Trophoblast cell (in vitro differentiated cells and primary cell): Measurements from ENCODE around the gene MCRIP2.
"Not testable (repeated sequence)": the region's sequence is repeated elsewhere in the genome, so short reads cannot be mapped to it uniquely, and the experiment has no call there.

Experiments used
- DNase-seq, 2 donors: peaks; one replicate each; pipeline ENCODE4 v3.0.0-alpha.2; 2016
- H2AFZ ChIP-seq: 2 replicates; pipeline ENCODE4 v1.6.1; 2013; ENCODE audit warnings: low read length, moderate library complexity, mild to moderate bottlenecking; ENCODE audit not compliant: insufficient read depth, poor library complexity
- H2AK5ac ChIP-seq: 2 replicates; pipeline ENCODE4 v1.6.1; 2013; ENCODE audit warnings: mild to moderate bottlenecking, low read length
- H2BK120ac ChIP-seq: 2 replicates; pipeline ENCODE4 v1.6.1; 2013; ENCODE audit warnings: low read length, mild to moderate bottlenecking, moderate library complexity; ENCODE audit not compliant: insufficient read depth, poor library complexity
- H2BK12ac ChIP-seq: 2 replicates; pipeline ENCODE4 v1.6.1; 2013; ENCODE audit warnings: mild to moderate bottlenecking, low read length, moderate library complexity
- H2BK5ac ChIP-seq: 2 replicates; pipeline ENCODE4 v1.6.1; 2013; ENCODE audit warnings: low read length, low read depth, moderate library complexity, mild to moderate bottlenecking; ENCODE audit not compliant: poor library complexity
- H3K14ac ChIP-seq: 2 replicates; pipeline ENCODE4 v1.6.1; 2013; ENCODE audit warnings: mild to moderate bottlenecking, low read length
- H3K18ac ChIP-seq: 2 replicates; pipeline ENCODE4 v1.6.1; 2013; ENCODE audit warnings: mild to moderate bottlenecking, low read length
- H3K23ac ChIP-seq: 2 replicates; pipeline ENCODE4 v1.6.1; 2013; ENCODE audit warnings: low read length
- H3K27ac ChIP-seq: 2 replicates; pipeline ENCODE4 v1.5.1; 2013; ENCODE audit warnings: low read depth, mild to moderate bottlenecking, inconsistent platforms, low read length, moderate library complexity
- H3K27me3 ChIP-seq: 2 replicates; pipeline ENCODE4 v1.6.1; 2013; ENCODE audit warnings: inconsistent platforms, mild to moderate bottlenecking, low read length, moderate library complexity; ENCODE audit not compliant: insufficient read depth
- H3K36me3 ChIP-seq, 2 experiments: 1 replicate in 1 of 2; 2 replicates in 1 of 2; pipeline ENCODE4 v1.6.1; 2013; ENCODE audit warnings: low read length in 2 of 2, mild to moderate bottlenecking in 2 of 2, moderate library complexity in 1 of 2; ENCODE audit not compliant: insufficient read depth in 2 of 2, control insufficient read depth in 1 of 2
- H3K4ac ChIP-seq: 2 replicates; pipeline ENCODE4 v1.6.1; 2013; ENCODE audit warnings: low read depth, mild to moderate bottlenecking, low read length, moderate library complexity
- H3K4me1 ChIP-seq, 2 experiments: 1 replicate in 1 of 2; 2 replicates in 1 of 2; pipeline ENCODE4 v1.6.1; 2013; ENCODE audit warnings: low read length in 2 of 2, mild to moderate bottlenecking in 2 of 2, moderate library complexity in 1 of 2; ENCODE audit not compliant: insufficient read depth in 2 of 2, control insufficient read depth in 1 of 2
- H3K4me2 ChIP-seq: 2 replicates; pipeline ENCODE4 v1.6.1; 2013; ENCODE audit warnings: inconsistent platforms, mild to moderate bottlenecking, low read length, moderate library complexity
- H3K4me3 ChIP-seq: 2 replicates; pipeline ENCODE4 v1.5.1; 2013; ENCODE audit warnings: mild to moderate bottlenecking, low read depth, low read length, inconsistent platforms
- H3K79me1 ChIP-seq: one replicate; pipeline ENCODE4 v1.6.1; 2013; ENCODE audit warnings: low read length
- H3K79me2 ChIP-seq: 2 replicates; pipeline ENCODE4 v1.6.1; 2013; ENCODE audit warnings: low read length, mild to moderate bottlenecking; ENCODE audit not compliant: control insufficient read depth, insufficient read depth, poor library complexity
- H3K9ac ChIP-seq: 2 replicates; pipeline ENCODE4 v1.6.1; 2013; ENCODE audit warnings: mild to moderate bottlenecking, low read length
- H3K9me3 ChIP-seq: 2 replicates; pipeline ENCODE4 v1.6.1; 2013; ENCODE audit warnings: low read depth, mild to moderate bottlenecking, control low read depth, inconsistent platforms, low read length; ENCODE audit not compliant: insufficient read depth
- H4K12ac ChIP-seq: 2 replicates; pipeline ENCODE4 v1.6.1; 2013; ENCODE audit warnings: low read depth, mild to moderate bottlenecking, low read length, moderate library complexity
- H4K8ac ChIP-seq: 2 replicates; pipeline ENCODE4 v1.6.1; 2013; ENCODE audit warnings: low read depth, mild to moderate bottlenecking, low read length, moderate library complexity
- H4K91ac ChIP-seq: one replicate; pipeline ENCODE4 v1.6.1; 2013; ENCODE audit warnings: low read depth, mild to moderate bottlenecking, low read length, moderate library complexity
- WGBS: extraction: QIAGEN DNeasy Blood & Tissue Kit; methylation state at CpG from one replicate; pipeline ENCODE4 v1.1.7; 2013; ENCODE audit warnings: missing lambda C conversion rate; ENCODE audit not compliant: insufficient read length, insufficient coverage; ENCODE audit errors: extremely low coverage; 5-methylcytosine and 5-hydroxymethylcytosine counted together

Gene MCRIP2

DNA sequence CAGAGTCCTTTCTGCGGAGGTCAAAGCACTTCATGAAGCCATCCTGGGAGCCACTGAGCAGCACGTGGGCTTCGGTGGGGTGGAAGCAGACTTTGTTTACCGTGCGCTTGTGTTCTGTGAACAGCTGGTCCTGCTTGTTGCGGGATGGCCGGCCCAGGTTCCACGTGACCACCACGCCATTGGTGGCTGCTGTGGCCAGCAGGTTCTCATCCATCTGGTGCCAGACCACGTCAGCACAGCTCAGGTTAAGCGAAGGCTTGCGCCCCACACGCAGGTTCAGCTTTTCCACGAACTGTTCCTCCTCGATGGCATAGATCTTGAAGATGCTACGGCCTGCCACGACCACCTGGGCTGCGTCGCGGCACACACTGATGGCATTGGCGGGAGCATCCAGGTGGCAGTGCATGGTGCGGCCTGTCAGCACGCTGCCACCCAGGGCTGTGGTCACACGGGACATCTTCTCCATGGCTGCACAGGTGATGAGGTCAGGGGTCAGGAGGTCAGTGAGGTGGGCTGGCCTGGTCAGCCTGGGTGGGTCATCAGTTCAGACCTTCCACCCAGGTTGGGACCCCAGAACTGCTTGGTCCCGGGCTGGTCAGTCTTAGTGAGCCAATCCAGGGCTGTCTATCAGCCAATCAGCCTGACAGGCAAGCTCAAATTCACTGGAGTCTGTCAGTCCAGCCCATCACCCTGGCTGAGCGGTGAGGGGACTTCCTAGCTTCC, 47.7 kb downstream of the MCRIP2 start:
- peaks cover 7% of the 10 kb centered on the region for H3K9me3 ChIP-seq
- peak overlapping the region; percentile 83 for H3K9ac ChIP-seq
- H3K23ac ChIP-seq: no peak overlapping the region
- H3K4me1 ChIP-seq: peaks cover 11 to 17% of the 10 kb centered on the region in 2 experiments
- H3K27ac ChIP-seq: no peak overlapping the region
- H3K4ac ChIP-seq: no peak overlapping the region
- H3K18ac ChIP-seq: peak overlapping the region; percentile 4
- H3K36me3 ChIP-seq: peaks cover 29% of the 10 kb centered on the region in 2 experiments
- WGBS: no CpG with 5 or more reads among the region's 26 CpGs
- peak overlapping the region; percentile 92 for H4K8ac ChIP-seq
- peak overlapping the region; percentile 80 for H3K4me3 ChIP-seq
- H3K79me1 ChIP-seq: peaks cover 8% of the 10 kb centered on the region
- peak overlapping the region; percentile 82 for H4K12ac ChIP-seq
- DNase-seq: no peak
- peaks cover 13% of the 10 kb centered on the region for H3K27me3 ChIP-seq
- peak overlapping the region; percentile 24 for H2AFZ ChIP-seq
- H4K91ac ChIP-seq: peak overlapping the region; percentile 62
- peak overlapping the region; percentile 82 for H3K4me2 ChIP-seq
- no peak overlapping the region for H2BK120ac ChIP-seq
- peak overlapping the region; percentile 25 for H2AK5ac ChIP-seq
- peaks cover 4% of the 10 kb centered on the region for H3K79me2 ChIP-seq
- H3K14ac ChIP-seq: peak overlapping the region; percentile 43
- no peak overlapping the region for H2BK12ac ChIP-seq
- H2BK5ac ChIP-seq: no peak overlapping the region

DNA sequence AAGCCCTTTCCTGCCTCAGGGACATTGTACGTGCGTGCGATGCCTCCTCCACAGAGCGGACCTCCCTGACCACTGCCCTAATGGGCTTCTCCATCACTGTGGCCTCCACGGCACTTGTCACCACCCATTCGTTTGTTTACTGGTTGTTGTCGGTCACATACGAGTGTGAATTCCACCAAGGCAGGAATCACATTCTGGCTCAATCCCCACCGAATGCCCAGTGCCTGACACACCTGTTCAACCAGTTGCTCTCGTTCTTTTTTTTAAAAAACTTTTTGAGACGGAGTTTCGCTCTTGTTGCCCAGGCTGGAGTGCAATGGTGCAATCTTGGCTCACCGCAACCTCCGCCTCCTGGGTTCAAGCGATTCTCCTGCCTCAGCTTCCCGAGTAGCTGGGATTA, 49.6 kb downstream of the MCRIP2 start:
- H2BK120ac ChIP-seq, H4K91ac ChIP-seq, H3K79me2 ChIP-seq, H4K12ac ChIP-seq, H3K27ac ChIP-seq, H2BK5ac ChIP-seq, H3K23ac ChIP-seq, H2BK12ac ChIP-seq, H3K4me3 ChIP-seq, H3K9ac ChIP-seq, H2AFZ ChIP-seq, H3K18ac ChIP-seq, H3K14ac ChIP-seq, H3K4me2 ChIP-seq, H3K4ac ChIP-seq, H3K79me1 ChIP-seq: not testable (repeated sequence)
- H3K36me3 ChIP-seq: peaks cover 15 to 17% of the 10 kb centered on the region in 2 experiments
- H3K27me3 ChIP-seq: peaks cover 31% of the 10 kb centered on the region
- H4K8ac ChIP-seq: peak overlapping the region; percentile 92
- peaks cover 15% of the 10 kb centered on the region for H3K9me3 ChIP-seq
- WGBS: no CpG with 5 or more reads among the region's 16 CpGs
- peaks cover 11 to 21% of the 10 kb centered on the region in 2 experiments for H3K4me1 ChIP-seq
- DNase-seq: peak; percentile 81 to 95
- peak overlapping the region; percentile 23 for H2AK5ac ChIP-seq

DNA sequence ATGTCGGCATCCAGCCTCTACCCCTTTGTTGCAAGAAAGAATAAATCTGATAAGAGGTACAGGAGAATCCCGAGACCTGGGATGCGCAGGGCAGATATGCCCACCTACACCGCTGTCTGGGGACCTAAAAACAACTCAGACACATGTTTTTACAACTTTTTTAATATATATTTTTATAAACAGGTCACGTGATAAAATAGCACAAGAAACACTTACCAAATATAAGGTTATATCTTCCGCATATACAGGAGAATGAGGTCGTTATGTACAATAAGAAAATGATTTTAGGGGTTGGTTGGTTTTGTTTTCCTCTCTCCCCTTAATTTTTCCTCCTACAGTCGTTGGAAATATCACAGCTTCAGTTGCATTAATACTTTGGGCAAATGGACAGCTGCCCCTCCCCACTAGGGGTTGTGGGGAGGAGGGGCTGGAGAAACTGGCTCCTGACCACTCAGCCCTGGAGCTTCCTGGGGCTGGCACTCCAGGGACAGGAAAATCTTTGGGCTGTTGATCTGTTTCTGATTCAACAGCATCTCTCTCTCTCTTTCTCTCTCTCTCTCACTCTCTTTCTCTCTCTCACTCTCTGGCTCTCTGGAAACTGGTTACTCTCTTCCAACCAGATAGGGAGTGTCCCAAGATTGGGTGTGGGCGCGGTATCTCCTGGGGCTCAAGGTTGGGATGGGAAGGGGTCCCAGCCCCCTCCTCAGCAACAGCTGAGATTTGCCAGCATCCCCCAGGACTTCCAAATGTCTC, 50.9 kb downstream of the MCRIP2 start:
- H2AFZ ChIP-seq: no peak overlapping the region
- H3K4me1 ChIP-seq: peaks cover 11 to 21% of the 10 kb centered on the region in 2 experiments
- no peak overlapping the region for H3K18ac ChIP-seq
- H3K4me2 ChIP-seq: no peak overlapping the region
- H3K79me1 ChIP-seq: peaks cover 5% of the 10 kb centered on the region
- WGBS: no CpG with 5 or more reads among the region's 10 CpGs
- no peak overlapping the region for H3K4ac ChIP-seq
- H3K14ac ChIP-seq: no peak overlapping the region
- H2BK120ac ChIP-seq: no peak overlapping the region
- no peak for DNase-seq
- no peak overlapping the region for H3K27ac ChIP-seq
- H3K9me3 ChIP-seq: peaks cover 16% of the 10 kb centered on the region
- peaks cover 4% of the 10 kb centered on the region for H3K79me2 ChIP-seq
- no peak overlapping the region for H2BK5ac ChIP-seq
- H2BK12ac ChIP-seq: no peak overlapping the region
- H4K12ac ChIP-seq: no peak overlapping the region
- no peak overlapping the region for H3K9ac ChIP-seq
- H4K91ac ChIP-seq: no peak overlapping the region
- peaks cover 33% of the 10 kb centered on the region for H3K27me3 ChIP-seq
- H3K4me3 ChIP-seq: no peak overlapping the region
- H3K36me3 ChIP-seq: peaks cover 2 to 4% of the 10 kb centered on the region in 2 experiments
- H3K23ac ChIP-seq: no peak overlapping the region
- H2AK5ac ChIP-seq: no peak overlapping the region
- no peak overlapping the region for H4K8ac ChIP-seq

DNA sequence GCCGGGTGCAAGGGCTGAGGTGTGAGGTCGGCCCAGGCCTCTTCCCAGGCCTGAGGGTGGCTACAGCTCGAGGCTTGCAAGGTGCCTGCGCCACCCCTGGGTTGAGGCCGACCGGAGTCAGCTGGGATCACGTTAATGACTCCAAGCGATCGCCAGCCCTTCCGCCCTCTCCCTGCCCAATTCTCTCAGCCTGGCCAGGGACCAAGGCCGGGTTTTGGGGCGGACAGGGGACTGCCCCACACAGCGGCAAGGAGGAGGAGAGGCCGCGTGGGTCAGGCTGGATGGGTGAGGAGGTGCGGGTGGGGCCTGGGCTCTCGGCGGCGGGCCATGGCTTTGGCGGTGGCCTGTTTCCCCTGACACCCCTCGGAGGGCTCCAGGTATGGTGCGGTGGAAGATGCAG, 51.7 kb downstream of the MCRIP2 start:
- no peaks in the 10 kb centered on the region for H3K36me3 ChIP-seq
- no peak overlapping the region for H2AFZ ChIP-seq
- H2BK12ac ChIP-seq: no peak overlapping the region
- no peak overlapping the region for H3K18ac ChIP-seq
- no peak overlapping the region for H3K4ac ChIP-seq
- peaks cover 14% of the 10 kb centered on the region for H3K9me3 ChIP-seq
- H3K79me1 ChIP-seq: peaks cover 5% of the 10 kb centered on the region
- no peak overlapping the region for H2AK5ac ChIP-seq
- H3K4me1 ChIP-seq: peaks cover 11 to 21% of the 10 kb centered on the region in 2 experiments
- no peak overlapping the region for H2BK120ac ChIP-seq
- H3K14ac ChIP-seq: no peak overlapping the region
- H4K12ac ChIP-seq: no peak overlapping the region
- H3K27ac ChIP-seq: no peak overlapping the region
- H3K27me3 ChIP-seq: peaks cover 33% of the 10 kb centered on the region
- no peak overlapping the region for H3K9ac ChIP-seq
- H4K8ac ChIP-seq: no peak overlapping the region
- peaks cover 4% of the 10 kb centered on the region for H3K79me2 ChIP-seq
- no peak for DNase-seq
- H3K4me3 ChIP-seq: no peak overlapping the region
- no peak overlapping the region for H2BK5ac ChIP-seq
- no peak overlapping the region for H3K23ac ChIP-seq
- no peak overlapping the region for H3K4me2 ChIP-seq
- WGBS: no CpG with 5 or more reads among the region's 22 CpGs
- no peak overlapping the region for H4K91ac ChIP-seq
